NCI-H510A treated with DMSO at 0.1 percent for 48 hours (cell line): Measurements from ENCODE around the gene DR1.
"Not testable (repeated sequence)": the region's sequence is repeated elsewhere in the genome, so short reads cannot be mapped to it uniquely, and the experiment has no call there.

Source experiments
- DNase-seq: peaks from one replicate; lab custom pipeline; 2025; lab: John Stamatoyannopoulos, UW

Gene DR1

GRCh38 chr1:93340090-93340489, 5.6 kb upstream of the DR1 start:
- no peak for DNase-seq

DNA sequence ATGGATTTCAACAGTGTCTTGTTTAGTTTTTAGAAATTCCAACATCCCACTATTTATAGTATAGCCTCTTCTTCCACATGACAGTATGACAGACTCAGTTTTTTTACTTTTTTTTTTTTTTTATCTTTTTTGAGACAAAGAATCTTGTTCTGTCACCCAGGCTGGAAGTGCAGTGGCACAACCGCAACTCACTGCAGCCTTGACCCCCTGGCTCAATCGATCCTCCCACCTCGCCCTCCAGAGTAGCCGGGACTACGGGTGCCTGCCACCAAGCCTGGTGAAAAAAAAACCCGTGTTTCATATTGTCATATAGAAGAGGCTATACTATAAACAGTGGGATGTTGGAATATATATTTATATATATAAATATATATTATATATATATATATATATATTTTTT, 1.2 kb upstream of the DR1 start:
- DNase-seq, result no peak

GRCh38 chr1:93344886-93345632, 648 bp upstream of the DR1 start:
- peak; percentile 91 for DNase-seq

DNA sequence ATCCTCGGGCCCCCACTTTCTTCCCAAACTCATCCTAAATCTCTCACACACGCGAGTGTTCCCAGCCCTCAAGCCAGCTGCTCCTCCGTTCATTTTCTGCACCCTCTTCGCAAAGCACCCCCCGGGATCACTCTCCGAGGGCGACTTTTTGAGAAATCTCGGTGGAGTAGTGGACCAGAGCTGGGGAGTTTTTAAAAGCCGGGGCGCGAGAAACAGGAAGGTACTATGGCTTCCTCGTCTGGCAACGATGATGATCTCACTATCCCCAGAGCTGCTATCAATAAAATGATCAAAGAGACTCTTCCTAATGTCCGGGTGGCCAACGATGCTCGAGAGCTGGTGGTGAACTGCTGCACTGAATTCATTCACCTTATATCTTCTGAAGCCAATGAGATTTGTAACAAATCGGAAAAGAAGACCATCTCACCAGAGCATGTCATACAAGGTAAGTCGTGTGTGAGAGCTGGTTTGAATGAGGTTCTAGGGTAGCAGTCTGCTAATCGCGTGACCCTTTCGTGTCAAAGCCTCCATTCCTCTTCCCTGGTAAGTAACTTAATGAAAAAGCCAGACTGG, 800 bp downstream of the DR1 start:
- DNase-seq, result peak; percentile 39

DNA sequence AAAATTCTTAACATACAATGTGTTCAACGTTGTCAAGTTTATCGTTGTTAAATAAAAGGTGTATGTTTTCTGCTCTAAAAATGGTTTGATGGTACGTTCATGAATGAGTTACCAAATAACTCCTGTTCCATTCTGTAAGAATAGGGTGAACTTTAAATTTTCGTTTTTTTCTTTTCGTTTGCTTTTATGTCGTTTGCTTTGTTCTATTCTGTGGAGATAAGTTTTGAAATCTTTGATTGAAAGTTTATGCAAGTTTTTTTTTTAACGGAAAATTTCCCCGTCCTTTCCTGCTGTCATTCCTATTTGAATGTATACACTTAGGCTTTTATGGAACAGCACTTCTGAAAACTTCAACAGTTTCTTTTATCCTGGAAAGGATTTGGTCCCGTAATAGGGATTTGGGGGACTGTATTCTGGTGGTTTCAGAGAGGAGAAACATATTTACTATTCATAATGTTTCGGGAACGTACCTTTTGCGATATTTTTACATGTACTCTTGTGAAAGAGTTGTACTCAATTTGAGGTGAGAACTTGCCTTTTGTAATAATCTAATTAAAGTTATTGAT, 1.7 kb downstream of the DR1 start:
- DNase-seq, result no peak

GRCh38 chr1:93348104-93348728, 2.5 kb downstream of the DR1 start:
- DNase-seq, result no peak

- no peak for DNase-seq
These were observed 3.8 kb downstream of the DR1 start for GRCh38 chr1:93349231-93350135.

DNA sequence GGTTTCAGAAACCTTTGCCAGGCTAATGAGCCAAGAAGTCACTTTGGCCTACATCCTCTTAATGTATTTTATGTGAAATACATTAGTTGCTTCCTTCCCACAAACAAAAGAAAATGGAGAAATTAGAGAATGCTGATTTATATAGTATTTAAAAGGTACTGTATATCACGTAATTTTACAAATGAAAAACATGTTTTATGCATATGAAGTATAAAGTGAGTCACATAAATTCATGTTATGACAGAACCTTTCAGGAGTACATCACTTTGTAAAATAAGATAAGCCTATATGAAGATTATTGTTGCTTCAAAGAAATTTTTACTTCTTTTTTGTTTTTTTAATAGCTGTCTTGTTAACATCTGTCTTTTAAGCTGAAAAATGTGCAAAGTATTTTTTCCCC, 4.6 kb downstream of the DR1 start:
- no peak for DNase-seq

DNA sequence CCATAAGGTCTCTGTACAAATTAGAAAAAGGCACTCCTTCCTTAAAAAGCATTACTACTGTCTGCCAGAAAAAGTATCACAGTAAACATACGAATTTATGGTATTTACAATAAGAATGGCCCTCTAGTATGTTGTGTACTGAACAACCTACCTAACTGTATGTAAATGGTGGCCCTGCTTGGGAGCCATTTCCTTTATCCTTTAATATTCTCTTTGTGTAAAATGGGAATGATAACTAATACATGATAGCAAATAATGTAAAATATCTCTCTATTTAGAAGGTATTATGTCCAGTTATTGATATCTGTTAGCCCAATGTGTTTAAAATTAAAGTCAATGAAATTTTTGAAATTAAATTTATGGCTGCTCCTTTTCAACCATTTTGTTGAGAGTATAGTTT, 5.2 kb downstream of the DR1 start:
- no peak for DNase-seq

GRCh38 chr1:93351346-93351745, 5.6 kb downstream of the DR1 start:
- DNase-seq, result not testable (repeated sequence)

DNA sequence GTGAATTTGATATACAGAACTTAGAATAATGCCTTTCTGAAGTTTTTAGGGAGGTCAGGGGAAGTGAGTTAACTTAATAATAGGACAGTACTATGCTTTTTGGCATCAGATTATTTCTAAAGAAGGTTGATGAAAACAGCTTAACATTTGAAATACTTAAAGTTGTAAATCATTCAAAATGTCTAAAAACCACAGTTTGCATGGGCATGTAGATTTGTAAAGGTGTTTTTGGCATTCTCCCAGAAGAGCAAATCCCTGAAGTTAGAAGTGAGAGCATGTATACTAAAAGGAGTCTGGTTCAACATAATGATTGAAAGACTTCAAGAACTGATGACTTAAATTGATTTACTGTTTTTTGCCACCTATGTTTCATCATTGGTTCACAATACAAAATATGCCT, 6.7 kb downstream of the DR1 start:
- no peak for DNase-seq

DNA sequence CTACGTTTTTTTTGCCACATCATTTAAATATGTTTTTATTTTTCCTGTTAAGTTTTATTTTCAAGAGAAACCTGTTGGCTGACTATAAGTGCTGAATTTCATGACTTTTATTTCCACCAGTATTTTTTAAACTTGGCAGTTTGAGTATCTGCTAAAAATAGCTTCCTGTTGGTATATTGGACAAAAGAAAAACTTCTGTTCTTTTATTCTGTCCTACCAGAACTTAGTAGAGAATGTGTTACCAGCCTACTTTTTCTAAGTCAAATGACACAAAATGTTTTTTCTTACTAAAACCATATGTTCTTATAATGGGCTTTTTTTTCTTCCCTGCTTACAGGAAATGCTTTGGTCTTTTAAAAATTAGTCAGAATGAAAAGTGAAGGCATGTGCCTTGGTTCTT, 7.6 kb downstream of the DR1 start:
- no peak for DNase-seq

DNA sequence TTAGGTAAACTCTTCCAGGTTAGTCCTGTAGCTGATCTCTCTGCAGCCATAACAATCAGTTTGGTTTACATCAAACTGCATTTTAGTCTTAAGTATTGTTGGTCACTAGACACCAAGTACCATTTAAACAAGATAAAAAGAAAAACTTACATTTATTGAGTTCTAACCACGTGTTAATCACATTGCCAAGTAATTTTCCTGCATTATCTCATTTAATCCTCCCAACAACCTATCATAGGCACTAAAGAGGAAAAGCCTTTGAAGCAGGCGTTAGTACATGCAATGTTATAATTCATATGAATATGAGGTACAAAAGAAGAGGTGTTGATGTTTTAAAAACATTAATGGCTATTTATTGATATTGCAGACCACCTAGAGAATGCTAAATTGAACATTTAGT, 9.0 kb downstream of the DR1 start:
- DNase-seq, result no peak

DNA sequence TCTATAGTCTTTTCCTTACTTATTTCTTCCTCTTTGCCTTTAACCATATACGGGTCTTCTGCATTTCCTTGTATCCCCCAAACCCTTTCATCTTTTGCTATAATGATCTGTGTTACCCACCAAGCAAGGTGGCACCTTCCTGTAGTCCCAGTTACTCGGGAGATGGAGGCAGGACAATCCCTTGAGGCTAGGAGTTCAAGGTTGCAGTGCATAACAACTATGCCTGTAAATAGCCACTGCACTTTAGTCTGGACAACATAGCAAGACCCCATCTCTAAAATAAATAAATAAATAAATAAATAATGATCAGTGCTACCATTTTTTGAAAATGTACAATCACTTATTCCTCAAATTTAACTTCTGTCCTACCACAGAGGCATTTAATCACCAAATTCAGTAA, 11.5 kb downstream of the DR1 start:
- DNase-seq, result no peak

DNA sequence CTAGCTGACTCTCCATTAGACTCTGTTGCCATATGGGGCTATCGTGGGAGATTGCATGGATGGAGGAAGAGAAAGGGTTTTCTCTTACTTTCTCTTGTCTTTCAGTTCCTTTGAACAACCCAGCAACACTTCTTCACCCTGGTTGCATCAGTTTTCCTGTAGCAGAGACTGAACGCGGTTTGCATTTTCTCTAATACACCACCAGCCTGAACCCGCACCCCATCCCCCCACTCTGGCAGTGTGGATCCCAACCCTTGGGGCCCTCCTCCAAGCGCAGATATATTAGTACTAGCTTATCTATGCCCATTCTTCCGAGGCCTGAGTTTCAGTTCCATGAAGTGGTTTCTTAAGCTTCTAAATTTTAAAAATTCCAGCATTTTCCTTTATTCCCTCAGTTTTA, 12.6 kb downstream of the DR1 start:
- no peak for DNase-seq

- DNase-seq, result no peak
These were observed 14.4 kb downstream of the DR1 start for GRCh38 chr1:93360111-93360510.

DNA sequence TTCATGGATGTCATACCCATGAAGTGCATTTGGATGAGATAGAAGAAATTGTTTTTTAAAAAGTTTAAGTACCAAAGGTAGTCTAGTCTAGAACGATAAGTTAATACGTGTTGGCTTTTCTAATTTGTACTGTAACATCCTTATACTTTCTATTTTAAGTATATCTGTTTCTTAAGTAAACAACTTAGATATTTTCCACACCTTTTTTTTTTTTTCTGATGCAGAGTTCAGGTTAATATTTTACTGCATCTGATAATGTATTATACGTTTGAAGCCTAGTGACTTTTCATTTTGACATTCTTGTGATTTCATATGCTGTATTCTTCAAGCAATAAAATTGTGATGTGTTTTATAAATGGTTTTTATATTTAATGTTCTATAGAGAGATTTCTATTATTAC, 16.5 kb downstream of the DR1 start:
- DNase-seq, result no peak

- no peak for DNase-seq
These were observed 20.1 kb downstream of the DR1 start for GRCh38 chr1:93365813-93366212.

DNA sequence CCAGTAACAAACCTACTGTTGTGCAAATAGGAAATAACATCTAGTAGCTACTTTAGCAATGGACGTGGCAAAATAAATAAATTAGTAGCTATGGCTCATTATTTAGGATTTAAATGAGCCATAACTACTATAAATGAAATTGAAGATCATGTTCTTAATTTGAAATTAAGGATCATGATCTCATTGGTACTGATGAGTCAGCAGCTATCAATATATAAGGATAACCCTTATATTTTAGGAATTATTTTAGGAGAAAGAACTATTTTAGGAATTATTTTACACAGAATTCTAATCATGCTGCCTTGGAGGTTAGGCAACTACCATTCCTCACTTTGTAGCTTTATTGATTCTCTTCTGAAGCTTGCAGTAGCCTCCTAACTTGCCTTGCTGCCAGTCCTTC, 24.0 kb downstream of the DR1 start:
- DNase-seq, result no peak

- no peak for DNase-seq
These were observed 28.8 kb downstream of the DR1 start for GRCh38 chr1:93374334-93375106.

GRCh38 chr1:93384656-93385055, 38.9 kb downstream of the DR1 start:
- no peak for DNase-seq
